HG03039 (cell line): ENCODE results near the gene DGKI.
"Not testable (repeated sequence)": the region's sequence is repeated elsewhere in the genome, so short reads cannot be mapped to it uniquely, and the experiment has no call there.

Source experiments
- ATAC-seq: cut with Tn5 transposase; IDR thresholded peaks from one replicate; pipeline ENCODE4 v1.9.1; 2021; ENCODE audit warnings: mild to moderate bottlenecking, moderate library complexity; ENCODE audit not compliant: unreplicated experiment

The DGKI gene

DNA sequence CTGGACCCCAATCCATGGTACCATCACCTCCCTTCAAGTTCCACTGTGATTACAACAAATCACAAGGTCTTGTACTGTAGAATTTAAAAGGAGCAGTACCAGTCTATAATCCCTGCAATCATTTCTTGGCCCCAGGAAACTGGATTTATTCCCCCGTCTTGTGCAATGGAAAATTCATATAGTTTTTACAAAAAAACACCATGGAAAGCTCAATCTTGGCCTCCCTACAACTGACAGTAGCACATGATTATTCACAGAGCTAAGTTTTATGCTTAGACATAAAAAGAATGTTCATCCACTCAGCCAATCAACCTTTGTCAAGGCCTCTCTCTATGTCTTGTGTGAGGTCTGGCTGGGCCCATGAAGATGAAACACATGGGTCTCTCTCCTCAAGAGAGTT, 10.2 kb downstream of the DGKI start:
- no peak for ATAC-seq

DNA sequence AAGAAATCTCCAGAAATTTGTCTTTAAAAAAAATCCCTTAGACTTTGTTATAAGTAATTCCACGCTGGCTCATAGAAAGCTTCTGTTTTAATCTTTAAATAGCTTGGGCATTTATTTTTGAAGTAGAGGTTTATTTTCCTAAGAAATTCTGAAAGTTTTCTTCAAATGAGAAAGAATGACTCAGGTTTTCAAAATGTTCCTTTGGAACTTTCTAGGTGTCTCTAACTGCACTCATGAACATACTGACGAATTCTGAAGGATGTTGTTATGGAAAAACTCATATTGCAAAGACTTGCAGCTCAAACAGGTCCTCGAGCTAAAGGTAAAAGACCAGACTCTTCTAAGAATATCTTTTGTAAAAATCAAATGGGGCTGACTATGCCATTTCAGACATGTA, 10.7 kb downstream of the DGKI start:
- no peak for ATAC-seq

DNA sequence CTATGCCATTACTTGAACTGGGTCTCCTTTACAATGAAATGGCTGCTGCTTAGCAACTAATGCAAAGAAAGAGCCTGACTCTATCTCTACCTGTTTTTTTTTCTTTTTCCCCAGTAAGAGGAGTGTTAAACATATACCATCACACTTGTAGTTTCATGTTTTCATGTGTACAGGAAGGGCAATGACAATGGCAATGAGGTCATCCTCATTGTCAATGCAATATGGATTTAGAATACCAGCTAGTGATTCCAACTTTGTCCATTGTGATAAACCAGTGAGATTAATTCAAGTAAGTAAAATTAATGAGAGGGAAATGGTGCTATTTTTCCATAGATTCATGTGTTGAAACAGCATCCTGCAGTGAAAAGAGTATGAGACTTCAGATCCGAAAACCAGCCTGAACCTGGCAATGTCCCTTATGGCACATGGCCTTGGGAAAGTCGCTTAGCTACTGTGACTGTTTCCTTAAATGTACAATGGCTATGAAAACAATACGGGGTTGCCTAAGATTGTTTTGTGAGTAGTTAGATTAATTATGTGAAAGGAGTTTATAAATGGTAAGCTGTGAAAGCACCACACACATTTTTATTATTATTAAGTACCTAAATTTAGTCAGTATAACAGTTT, 11.2 kb downstream of the DGKI start:
- ATAC-seq = no peak

DNA sequence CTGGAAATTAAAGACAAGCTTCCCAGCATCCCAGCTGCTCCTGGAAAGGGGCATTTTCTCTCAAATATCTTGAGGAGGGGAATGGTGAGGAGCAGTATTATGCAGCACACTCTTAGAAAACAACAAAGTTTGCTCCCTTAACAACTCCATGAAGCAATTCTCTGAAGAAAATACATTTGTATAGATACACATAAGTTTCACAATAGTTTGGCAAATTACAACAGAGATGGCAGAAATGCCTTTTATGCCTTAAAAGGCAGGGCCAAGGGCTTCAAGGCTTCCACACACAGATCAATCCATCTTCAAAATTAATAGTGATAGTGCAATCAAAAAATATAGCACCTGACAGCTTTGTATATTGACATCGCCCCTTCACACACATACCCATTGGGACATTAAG, 12.2 kb downstream of the DGKI start:
- no peak for ATAC-seq

DNA sequence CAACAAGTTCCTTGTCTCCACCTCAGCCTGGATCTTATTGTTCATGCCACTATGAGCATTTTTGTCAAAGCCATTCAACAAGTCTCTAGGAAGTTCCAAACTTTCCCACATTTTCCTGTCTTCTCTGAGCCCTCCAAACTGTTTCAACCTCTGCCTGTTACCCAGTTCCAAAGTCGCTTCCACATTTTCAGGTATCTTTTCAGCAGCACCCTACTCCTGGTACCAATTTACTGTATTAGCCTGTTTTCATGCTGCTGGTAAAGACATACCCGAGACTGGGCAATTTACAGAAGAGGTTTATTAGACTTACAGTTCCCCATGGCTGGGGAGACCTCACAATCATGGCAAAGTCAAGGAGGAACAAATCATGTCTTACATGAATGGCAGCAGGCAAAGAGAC, 13.8 kb downstream of the DGKI start:
- not testable (repeated sequence) for ATAC-seq

DNA sequence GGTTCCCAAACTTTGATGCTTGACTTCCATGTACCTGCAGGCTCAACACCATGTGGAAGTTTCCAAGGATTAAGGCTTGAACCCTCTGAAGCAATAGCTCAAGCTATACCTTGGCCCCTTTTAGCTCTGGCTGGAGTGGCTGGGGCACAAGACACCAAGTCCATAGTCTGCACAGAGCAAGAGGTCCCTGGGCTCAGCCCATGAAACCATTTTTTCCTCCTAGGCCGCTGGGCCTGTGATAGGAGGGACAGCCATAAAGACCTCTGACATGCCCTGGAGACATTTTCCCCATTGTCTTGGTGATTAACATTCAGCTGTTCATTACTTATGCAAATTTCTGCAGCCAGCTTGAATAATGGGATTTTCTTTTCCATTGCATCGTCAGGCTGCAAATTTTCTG, 14.4 kb downstream of the DGKI start:
- ATAC-seq = no peak

DNA sequence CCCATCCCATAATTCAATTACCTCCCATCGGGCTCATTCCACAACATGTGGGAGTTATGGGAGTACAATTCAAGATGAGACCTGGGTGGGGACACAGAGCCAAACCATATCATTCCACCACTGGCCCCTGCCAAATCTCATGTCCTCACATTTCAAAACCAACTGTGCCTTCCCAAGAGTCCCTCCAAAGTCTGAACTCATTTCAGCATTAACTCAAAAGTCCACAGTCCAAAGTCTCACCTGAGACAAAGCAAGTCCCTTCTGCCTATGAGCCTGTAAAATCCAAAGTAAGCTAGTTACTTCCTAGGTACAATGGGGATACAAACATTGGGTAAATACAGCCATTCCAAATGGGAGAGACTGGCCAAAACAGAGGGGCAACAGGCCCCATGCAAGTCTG, 15.2 kb downstream of the DGKI start:
- ATAC-seq = not testable (repeated sequence)

DNA sequence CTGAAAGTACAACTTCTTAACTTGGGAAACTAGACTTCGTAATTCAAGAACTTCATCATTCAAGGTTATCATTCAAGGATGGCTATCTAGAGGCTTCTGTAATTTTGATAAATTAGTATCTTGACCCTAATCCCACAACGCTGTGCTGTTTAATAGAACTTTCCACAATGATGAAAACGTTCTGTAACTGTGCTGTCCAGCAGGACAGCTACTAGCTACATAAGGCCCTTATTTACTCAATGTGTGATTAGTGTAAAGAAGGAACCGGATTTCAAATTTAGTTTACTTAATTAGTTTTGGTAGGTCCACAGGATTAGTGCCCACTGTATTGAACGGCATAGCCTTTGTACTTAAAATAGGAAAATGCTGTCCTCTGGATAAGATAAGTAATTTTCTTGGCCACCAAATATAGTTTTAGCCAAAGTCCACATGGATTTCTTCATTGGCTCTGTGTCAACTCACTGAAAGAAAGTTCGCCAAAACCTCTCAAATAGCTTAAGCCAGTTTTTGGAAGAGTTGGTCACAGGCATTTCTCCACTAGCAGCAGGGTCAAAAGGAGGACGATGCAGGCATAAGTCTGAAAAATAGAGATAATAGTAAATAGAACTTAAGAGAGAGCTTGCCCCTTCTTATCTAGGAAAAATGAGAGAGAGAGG, 17.3 kb downstream of the DGKI start:
- no peak for ATAC-seq

DNA sequence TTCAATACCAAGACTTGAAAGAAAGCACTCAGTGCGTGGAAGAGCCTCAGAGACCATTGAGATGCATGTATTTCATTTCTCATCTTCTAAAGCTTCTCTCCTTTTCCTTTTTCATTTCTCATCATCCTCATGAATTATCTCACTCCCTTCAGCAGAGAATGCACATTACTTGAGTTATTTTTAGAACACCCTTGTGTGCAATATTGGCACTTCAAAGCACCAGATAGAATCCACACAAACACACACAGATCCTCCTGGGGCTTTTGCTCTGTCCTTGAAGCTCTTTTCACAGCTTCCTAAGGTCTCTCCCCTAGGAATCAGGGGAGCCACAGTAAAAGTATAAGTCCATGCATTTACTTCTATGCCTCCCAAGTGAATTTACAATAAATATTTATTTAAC, 18.3 kb downstream of the DGKI start:
- ATAC-seq = no peak

DNA sequence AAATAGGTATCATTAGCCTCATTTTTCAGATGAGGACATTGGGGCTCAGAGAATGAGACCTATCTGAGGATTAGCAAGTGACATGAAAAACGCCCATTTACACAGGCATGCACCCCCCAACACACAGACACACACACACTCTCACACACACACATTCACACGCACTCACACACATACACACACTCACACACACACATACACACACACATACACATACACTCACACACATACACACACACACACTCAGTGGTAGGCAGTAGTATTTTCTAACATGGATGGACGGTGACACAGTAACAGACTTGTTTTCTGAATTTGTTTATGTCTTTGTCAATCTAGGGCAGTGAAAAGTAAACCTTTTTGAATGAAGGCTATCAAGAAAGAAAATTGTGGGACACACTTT, 21.3 kb downstream of the DGKI start:
- ATAC-seq = no peak

DNA sequence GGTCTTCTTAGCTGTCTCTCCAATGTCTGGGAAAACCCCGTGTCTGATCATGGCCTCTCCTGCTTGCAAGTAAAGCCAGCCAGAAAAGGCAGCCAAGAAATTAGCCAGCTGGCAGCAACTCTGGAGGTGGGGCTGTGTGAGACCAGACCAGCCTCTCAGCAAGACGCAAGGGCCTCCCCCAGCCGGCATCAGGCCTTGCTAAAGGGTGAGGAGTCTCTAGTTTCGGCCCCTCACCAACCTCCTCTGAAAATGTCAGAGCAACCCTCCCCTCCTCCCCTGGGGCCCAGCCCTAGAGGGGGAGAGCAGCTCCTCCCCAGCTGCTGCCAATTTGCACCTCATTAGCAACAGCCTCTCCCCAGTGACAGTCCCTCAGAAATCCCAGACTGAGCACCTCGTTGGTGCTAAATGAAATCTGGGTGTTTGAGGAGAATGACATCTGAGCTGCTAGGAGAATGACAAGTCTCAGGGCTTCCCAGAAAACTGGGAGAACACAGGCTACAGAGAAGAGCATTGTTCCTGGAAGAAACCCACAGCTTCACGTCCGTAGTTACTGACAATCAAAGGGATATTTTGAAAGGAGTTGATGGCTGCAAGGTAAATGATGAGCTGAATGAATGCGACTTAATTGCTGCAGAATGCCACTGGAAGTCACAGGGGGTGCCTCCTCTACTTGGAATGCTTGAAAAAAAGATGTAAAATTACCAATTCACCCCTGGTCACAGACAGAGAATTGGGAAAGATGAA, 25.9 kb downstream of the DGKI start:
- ATAC-seq = no peak

DNA sequence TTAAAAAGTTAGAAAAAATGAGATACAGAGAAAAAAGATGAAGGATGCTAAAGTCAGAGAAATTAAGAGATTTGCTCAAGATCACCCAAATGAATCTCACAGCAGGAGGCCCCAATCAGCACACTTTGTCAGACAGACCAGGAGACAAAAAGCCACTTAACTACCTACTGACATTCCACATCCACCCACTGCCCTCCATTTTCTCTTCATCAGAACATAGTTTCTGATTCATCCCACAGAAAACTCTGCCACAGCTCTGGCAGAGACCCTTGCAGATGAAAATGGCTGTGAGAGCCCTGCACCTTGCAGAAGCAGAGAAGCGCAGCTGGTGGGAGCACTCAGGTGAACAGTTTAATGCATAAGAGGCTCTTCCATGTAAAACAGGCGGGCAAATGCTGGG, 26.6 kb downstream of the DGKI start:
- ATAC-seq = no peak

DNA sequence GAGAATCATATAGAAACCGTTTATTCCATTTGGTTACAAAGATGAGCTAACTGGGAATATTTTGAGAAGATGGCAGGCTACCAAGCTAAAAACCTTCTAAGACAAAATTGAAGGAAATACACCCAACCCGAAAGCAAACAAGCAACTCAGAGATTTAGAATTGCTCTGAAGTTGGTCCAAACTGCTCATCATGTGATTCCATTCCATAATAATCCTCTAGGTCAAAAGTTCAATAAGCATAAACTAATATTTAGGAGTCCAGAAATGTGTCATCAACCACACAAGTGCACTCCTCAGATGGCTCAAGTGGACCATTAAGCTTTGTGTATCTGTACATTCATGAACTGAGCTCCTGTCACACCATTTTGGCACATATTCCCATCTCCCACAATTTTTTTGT, 28.7 kb downstream of the DGKI start:
- ATAC-seq = no peak

DNA sequence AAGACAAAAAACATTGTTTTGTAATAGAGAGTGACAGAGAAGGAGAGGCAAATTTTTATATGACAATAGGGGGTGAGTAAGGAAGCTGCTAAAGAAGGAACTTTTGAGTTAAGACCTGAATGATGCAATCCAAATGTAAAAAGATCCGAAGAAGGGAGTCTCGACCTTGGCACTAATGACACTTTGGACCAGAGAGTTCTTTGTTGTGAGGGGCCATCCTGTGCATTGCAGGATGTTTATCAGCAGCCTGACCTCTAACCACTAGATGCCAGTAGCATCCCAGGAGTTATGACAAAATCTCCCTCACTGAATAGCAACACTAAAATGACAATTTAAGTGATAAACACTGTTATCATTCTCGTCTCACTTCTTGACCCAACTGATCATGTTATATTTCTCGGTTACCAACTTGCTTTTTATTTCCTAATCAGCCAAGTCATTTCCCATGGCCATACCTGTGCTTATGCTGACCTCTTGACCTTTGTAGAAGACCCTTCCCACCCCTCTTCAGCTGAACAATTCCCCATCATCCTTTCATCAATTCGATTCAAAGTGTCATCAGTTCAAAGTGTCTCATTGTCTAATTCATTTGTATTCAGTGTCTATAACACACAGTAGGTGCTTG, 30.0 kb downstream of the DGKI start:
- ATAC-seq = no peak

DNA sequence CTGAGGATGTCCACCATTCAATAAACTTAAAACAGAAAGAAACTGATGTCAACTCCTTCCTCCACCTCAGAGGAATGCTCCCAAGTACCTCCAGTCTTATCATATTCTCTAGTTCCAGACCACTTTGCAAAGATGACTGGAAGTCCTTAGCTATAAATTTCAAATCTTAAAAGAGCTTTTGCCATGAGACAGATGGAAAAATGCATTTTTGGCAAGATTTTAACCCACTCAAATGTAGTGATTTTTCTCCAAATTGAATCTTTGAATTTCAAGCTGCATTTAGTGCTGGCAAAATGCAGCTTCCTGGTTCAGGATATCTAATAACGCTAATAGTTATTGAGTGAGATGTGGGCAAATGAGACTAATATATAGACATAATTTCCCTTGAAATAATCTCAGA, 33.2 kb downstream of the DGKI start:
- ATAC-seq = no peak

DNA sequence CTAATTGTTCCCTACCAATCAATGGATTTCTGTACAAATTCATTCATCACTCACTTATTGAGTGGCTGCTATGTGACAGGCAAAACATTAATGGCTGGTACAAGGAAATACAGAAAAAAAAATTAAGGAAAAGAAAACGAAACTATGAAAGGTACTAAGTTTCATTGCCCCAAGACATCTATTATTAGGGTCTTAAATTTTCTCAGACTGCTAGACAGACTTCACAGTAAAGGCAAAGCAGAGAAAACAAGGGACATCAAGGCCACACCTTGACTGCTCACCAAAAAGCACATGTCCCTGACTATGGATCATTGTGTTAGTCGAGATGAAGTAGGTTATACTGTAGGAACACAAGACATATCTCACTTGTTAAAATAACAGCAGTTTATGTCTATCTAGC, 36.5 kb downstream of the DGKI start:
- no peak for ATAC-seq

DNA sequence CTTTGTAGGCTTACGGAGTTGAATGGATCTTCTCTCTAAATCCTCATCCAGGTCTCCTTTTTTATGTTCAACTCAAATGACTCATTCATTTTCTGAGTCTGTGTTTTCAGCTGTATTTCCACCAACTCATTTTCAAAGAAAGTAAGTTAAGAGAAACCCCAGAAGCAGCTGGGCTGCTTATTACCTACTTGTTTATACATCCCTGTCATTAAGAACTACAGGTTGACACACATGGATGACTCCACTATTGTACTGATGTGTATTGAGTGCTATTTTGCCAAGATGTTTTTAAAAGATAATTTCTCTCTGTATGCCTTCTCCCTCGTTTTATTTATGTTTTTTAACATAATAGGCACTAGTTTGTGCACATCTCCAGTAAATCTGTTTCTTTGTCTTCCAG, 41.9 kb downstream of the DGKI start:
- ATAC-seq = no peak

DNA sequence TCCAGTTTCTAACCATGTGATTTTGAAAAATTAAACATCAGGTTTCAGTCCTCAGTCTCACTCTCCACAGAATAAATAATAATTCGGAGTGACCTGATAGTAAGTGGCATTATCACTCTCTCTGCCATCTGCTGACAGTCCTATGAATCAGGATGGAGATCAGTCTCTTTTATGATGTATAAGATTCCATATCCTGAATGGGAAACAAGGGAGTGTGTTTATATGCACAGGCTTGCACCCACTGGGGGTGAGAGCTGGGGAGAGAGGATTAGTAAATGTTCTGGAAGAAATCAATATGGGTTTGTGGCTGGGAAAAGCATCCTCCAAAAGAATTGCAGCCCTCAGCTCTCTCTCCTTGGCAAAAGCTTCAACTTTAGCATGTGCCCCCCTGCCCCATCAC, 45.3 kb downstream of the DGKI start:
- ATAC-seq = no peak

DNA sequence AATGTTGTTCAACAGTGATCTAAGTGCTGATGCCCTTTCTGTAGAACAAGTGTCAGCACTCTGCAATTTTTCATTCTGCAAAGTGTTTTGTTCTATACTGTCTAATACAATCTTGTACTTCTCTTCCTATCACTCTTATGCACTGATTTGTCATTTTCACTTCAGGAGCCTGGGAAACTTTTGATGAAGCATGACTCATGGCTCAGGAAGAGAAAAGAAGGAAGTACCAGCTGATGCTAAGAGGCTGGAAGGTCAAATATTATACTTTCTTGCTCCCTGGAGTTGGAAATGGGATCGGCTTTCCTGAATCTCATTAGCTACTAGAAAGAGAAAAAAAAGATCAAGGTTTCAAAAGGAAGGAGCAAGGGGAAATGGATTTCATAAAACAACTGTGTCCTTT, 45.8 kb downstream of the DGKI start:
- ATAC-seq = no peak

DNA sequence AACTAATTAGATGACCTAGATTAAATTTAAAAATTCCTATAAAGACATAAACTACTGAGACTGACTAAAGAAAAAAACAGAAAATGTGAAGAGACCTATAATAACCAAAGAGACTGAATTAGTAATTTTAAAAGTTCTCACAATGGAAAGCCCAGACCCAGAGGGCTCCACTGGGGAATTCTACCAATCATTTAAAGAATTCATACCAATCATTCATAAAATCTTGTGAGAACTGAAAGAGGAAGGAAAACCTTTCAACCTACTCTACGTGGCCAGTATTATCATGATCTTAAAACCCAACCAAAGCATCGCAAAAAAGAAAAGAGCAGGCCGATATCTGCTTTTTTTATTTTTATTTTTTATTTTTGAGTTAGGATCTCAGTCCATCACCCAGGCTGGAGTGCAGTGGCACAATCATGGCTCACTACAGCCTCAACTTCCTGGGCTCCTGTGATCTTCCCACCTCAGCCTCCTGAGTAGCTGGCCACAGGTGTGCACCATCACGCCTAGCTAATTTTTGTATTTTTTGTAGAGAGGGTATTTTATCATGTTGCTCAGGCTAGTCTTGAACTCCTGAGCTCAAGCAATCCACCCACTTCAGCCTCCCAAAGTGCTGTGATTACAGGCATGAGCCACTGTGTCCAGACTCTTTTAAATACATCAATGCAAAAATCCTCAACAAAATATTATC, 48.6 kb downstream of the DGKI start:
- peak; percentile 95 for ATAC-seq

DNA sequence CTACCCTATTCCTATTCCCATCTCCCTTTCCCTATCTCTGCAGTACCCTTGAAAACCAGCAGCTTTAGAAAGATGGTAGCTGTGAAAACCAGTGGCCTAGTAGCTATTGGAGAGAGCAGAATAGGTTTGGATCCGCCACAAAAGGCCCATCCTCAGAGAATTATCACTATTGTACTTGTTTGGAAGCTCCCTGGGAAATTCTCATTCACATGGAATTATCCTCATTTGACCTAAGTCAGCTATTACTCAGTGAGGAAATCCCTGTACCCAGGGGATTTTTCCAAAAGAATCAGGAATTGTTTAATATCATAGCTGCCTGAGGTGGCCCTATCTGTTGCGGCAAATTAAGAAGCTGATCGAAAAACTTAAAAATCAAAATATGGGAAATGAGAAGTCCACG, 51.6 kb downstream of the DGKI start:
- no peak for ATAC-seq
